Sigmoid colon (tissue), 4 donors: Measurements from ENCODE around the gene KNDC1.

ENCODE experiments used
- CTCF ChIP-seq, 4 experiments: fragments of 450-650 bp in 3 of 4; fragments of 200-600 bp in 1 of 4; IDR thresholded peaks; one replicate each; pipeline ENCODE4 v1.5.1; 2016 to 2019; ENCODE audit warnings: antibody characterized with exemption in 4 of 4, mild to moderate bottlenecking in 3 of 4, moderate library complexity in 2 of 4
- POLR2A ChIP-seq, 2 donors: fragments of 450-650 bp; IDR thresholded peaks; one replicate each; pipeline ENCODE4 v1.6.1; 2016; ENCODE audit warnings: antibody characterized with exemption in 2 of 2, mild to moderate bottlenecking in 2 of 2, moderate library complexity in 2 of 2
- POLR2AphosphoS5 ChIP-seq, 4 donors: sonication (generic); formaldehyde crosslinking; IDR thresholded peaks; one replicate each; pipeline ENCODE4 v1.6.1; 2017; ENCODE audit warnings: antibody characterized with exemption in 4 of 4

DNA sequence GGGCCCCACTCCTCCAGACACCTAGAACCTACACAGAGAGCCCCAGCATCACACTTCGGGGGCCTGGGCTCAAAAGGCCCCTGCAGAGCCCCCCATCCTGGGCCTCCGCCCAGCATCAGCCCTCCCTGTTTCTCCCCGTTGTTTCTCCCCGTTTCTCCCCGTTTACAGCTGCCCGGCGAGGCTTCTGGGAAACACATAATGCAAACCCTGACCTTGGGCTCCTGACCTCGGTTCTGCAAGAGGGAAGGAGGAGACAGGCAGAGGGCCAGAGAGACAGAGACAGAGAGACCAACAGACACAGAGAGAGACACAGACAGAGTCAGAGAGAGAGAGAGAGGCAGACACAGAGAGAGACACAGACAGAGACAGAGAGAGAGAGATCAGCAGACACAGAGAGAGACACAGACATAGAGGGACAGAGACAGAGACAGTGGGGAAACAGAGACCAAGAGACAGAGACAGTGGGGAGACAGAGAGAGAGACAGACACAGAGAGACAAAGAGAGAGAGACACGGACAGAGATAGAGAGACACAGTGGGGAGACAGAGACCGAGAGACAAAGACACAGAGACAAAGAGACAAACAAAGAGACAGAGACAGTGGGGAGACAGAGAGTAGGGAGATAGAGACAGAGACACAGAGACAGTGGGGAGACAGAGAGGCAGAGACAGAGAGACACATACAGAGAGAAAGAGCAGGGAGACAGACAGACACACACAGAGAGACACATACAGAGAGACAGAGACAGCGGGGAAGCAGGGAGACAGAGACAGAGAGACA lies 90.1 kb downstream of the KNDC1 start:
- no peak for TF ChIP-seq CTCF (IDR thresholded peaks at IDR 0.05)
- TF ChIP-seq POLR2A (IDR thresholded peaks at IDR 0.05) = no peak
- no peak for TF ChIP-seq POLR2AphosphoS5 (IDR thresholded peaks at IDR 0.05)
